OCI-LY3 (cell line): Measurements from ENCODE around the gene COG3.

ENCODE experiments used
- H2AFZ ChIP-seq: fragments of 200-600, 300-600 bp; shearing (Covaris generic); 2 replicates; pipeline ENCODE4 v1.6.0; 2014; ENCODE audit warnings: antibody characterized with exemption, low read depth, low read length
- H3K27ac ChIP-seq: fragments of 200-600, 300-600 bp; sonication (generic); 2 replicates; pipeline ENCODE4 v1.5.1; 2014; ENCODE audit warnings: mild to moderate bottlenecking, low read length, moderate library complexity, mixed read lengths
- H3K27me3 ChIP-seq: fragments of 200-600, 300-600 bp; sonication (generic); 2 replicates; pipeline ENCODE4 v1.6.1; 2014; ENCODE audit warnings: low read depth, low read length, mixed read lengths
- H3K36me3 ChIP-seq: fragments of 200-600, 300-600 bp; sonication (generic); replicated peaks from 2 replicates; pipeline ENCODE3; 2014; ENCODE audit warnings: low read depth, low read length, mixed read lengths
- H3K4me1 ChIP-seq: fragments of 300-600, 200-600 bp; sonication (generic); 2 replicates; pipeline ENCODE4 v1.6.1; 2014; ENCODE audit warnings: low read length, mixed read lengths
- H3K4me2 ChIP-seq: fragments of 200-600, 300-600 bp; sonication (generic); 2 replicates; pipeline ENCODE4 v1.6.1; 2014; ENCODE audit warnings: low read length, mixed read lengths
- H3K4me3 ChIP-seq: fragments of 300-600, 200-600 bp; sonication (generic); 2 replicates; pipeline ENCODE4 v1.5.1; 2014; ENCODE audit warnings: antibody characterized with exemption, mild to moderate bottlenecking, low read length, moderate library complexity
- H3K79me2 ChIP-seq: fragments of 300-600, 200-600 bp; shearing (Covaris generic); 2 replicates; pipeline ENCODE4 v1.6.1; 2014; ENCODE audit warnings: mild to moderate bottlenecking, low read length, mixed read lengths
- H3K9ac ChIP-seq: fragments of 300-600, 200-600 bp; shearing (Covaris generic); 2 replicates; pipeline ENCODE4 v1.6.0; 2014; ENCODE audit warnings: mild to moderate bottlenecking, low read length, moderate library complexity
- H3K9me3 ChIP-seq: fragments of 200-600, 300-600 bp; shearing (Covaris generic); 2 replicates; pipeline ENCODE4 v1.6.1; 2014; ENCODE audit warnings: low read length, mixed read lengths; ENCODE audit not compliant: insufficient read depth
- H4K20me1 ChIP-seq: fragments of 200-600, 300-600 bp; sonication (generic); 2 replicates; pipeline ENCODE4 v1.6.1; 2016; ENCODE audit warnings: low read length, mixed read lengths; ENCODE audit not compliant: insufficient read depth
- CTCF ChIP-seq: fragments of 200-600, 300-600 bp; sonication (generic); IDR thresholded peaks from 2 replicates; pipeline ENCODE4 v1.5.1; 2014; ENCODE audit warnings: antibody characterized with exemption, low read length, low read depth
- EZH2phosphoT487 ChIP-seq: fragments of 200-600 bp; shearing (Covaris generic); IDR thresholded peaks from 2 replicates; pipeline ENCODE4 v1.6.1; 2018; ENCODE audit warnings: antibody characterized with exemption, mixed run types, low read depth

The COG3 gene

GRCh38 chr13:45575146-45575829 lies 110.5 kb downstream of the COG3 start:
- TF ChIP-seq EZH2phosphoT487 (no peak), CTCF (no peak)
- Histone ChIP-seq H2AFZ (no peak overlapping the region), H4K20me1 (no peaks in the 10 kb centered on the region), H3K9ac (no peak overlapping the region), H3K36me3 (no peaks in the 10 kb centered on the region), H3K4me2 (no peak overlapping the region), H3K27me3 (peaks cover 62% of the 10 kb centered on the region), H3K4me1 (no peaks in the 10 kb centered on the region), H3K9me3 (no peaks in the 10 kb centered on the region), H3K27ac (no peak overlapping the region), H3K79me2 (no peaks in the 10 kb centered on the region), H3K4me3 (no peak overlapping the region)

- no peak overlapping the region for H3K4me3 ChIP-seq
- H3K4me2 ChIP-seq: no peak overlapping the region
- H3K9me3 ChIP-seq: no peaks in the 10 kb centered on the region
- H3K9ac ChIP-seq: no peak overlapping the region
- H4K20me1 ChIP-seq: no peaks in the 10 kb centered on the region
- no peak overlapping the region for H3K27ac ChIP-seq
- H2AFZ ChIP-seq: no peak overlapping the region
- H3K4me1 ChIP-seq: no peaks in the 10 kb centered on the region
- no peaks in the 10 kb centered on the region for H3K36me3 ChIP-seq
- TF ChIP-seq CTCF (no peak), EZH2phosphoT487 (no peak)
- peaks cover 57% of the 10 kb centered on the region for H3K27me3 ChIP-seq
- no peaks in the 10 kb centered on the region for H3K79me2 ChIP-seq
Measured at GRCh38 chr13:45575830-45576180, 111.1 kb downstream of the COG3 start.

- Histone ChIP-seq H3K4me3 (no peak overlapping the region), H2AFZ (no peak overlapping the region), H3K9me3 (no peaks in the 10 kb centered on the region), H3K4me1 (no peaks in the 10 kb centered on the region), H3K27me3 (peaks cover 50% of the 10 kb centered on the region), H3K27ac (no peak overlapping the region), H3K79me2 (no peaks in the 10 kb centered on the region), H3K36me3 (no peaks in the 10 kb centered on the region), H3K4me2 (no peak overlapping the region), H4K20me1 (no peaks in the 10 kb centered on the region), H3K9ac (no peak overlapping the region)
- no peak for TF ChIP-seq EZH2phosphoT487
- no peak for TF ChIP-seq CTCF
Measured at GRCh38 chr13:45576466-45576865, 111.7 kb downstream of the COG3 start.

- no peak overlapping the region for H3K9ac ChIP-seq
- H2AFZ ChIP-seq: no peak overlapping the region
- H3K9me3 ChIP-seq: no peaks in the 10 kb centered on the region
- H3K27ac ChIP-seq: no peak overlapping the region
- no peaks in the 10 kb centered on the region for H3K79me2 ChIP-seq
- H3K4me2 ChIP-seq: no peak overlapping the region
- no peak overlapping the region for H3K4me3 ChIP-seq
- TF ChIP-seq EZH2phosphoT487: no peak
- no peak for TF ChIP-seq CTCF
- no peaks in the 10 kb centered on the region for H4K20me1 ChIP-seq
- peaks cover 22% of the 10 kb centered on the region; the same call in 1 of the 2 replicates for H3K27me3 ChIP-seq
- H3K4me1 ChIP-seq: no peaks in the 10 kb centered on the region
- no peaks in the 10 kb centered on the region for H3K36me3 ChIP-seq
Measured at GRCh38 chr13:45582408-45583076, 117.8 kb downstream of the COG3 start.
